ENCODE results near the gene PCNT.
"Not testable (repeated sequence)": the region's sequence is repeated elsewhere in the genome, so short reads cannot be mapped to it uniquely, and the experiment has no call there.

Gene PCNT

GRCh38 chr21:46388896-46389295 is 64.9 kb downstream of the PCNT start:
- DNase-seq, result no peak

- no peak for DNase-seq
These were observed 66.9 kb downstream of the PCNT start for GRCh38 chr21:46390603-46391545.

GRCh38 chr21:46391773-46392172 is 67.8 kb downstream of the PCNT start:
- no peak for DNase-seq

GRCh38 chr21:46392921-46393320 is 69.0 kb downstream of the PCNT start:
- no peak for DNase-seq

GRCh38 chr21:46393451-46393940 is 69.5 kb downstream of the PCNT start:
- DNase-seq, result no peak

GRCh38 chr21:46393941-46394594 is 70.1 kb downstream of the PCNT start:
- no peak for DNase-seq

GRCh38 chr21:46394595-46395104 is 70.7 kb downstream of the PCNT start:
- DNase-seq, result no peak

GRCh38 chr21:46397211-46397905 is 73.4 kb downstream of the PCNT start:
- no peak for DNase-seq

GRCh38 chr21:46397993-46398392 is 74.0 kb downstream of the PCNT start:
- no peak for DNase-seq

GRCh38 chr21:46399129-46399528 is 75.2 kb downstream of the PCNT start:
- no peak for DNase-seq

- DNase-seq, result no peak
These were observed 75.7 kb downstream of the PCNT start for GRCh38 chr21:46399686-46400085.

GRCh38 chr21:46401186-46401910 is 77.4 kb downstream of the PCNT start:
- DNase-seq, result no peak

GRCh38 chr21:46402421-46402820 is 78.5 kb downstream of the PCNT start:
- no peak for DNase-seq

- DNase-seq, result not testable (repeated sequence)
These were observed 79.4 kb downstream of the PCNT start for GRCh38 chr21:46403234-46403811.

- no peak for DNase-seq
These were observed 80.3 kb downstream of the PCNT start for GRCh38 chr21:46404306-46404705.

- DNase-seq, result no peak
These were observed 82.0 kb downstream of the PCNT start for GRCh38 chr21:46406001-46406400.

GRCh38 chr21:46409641-46410406 is 85.9 kb downstream of the PCNT start:
- no peak for DNase-seq

- DNase-seq, result no peak
These were observed 86.6 kb downstream of the PCNT start for GRCh38 chr21:46410516-46410915.

- no peak for DNase-seq
These were observed 87.3 kb downstream of the PCNT start for GRCh38 chr21:46411236-46411635.

GRCh38 chr21:46411691-46412090 is 87.7 kb downstream of the PCNT start:
- DNase-seq, result no peak
